ENCODE measurements around the gene PRKG1.

The PRKG1 gene

GRCh38 chr10:51528527-51528926, 454.2 kb downstream of the PRKG1 start:
- Histone ChIP-seq H4K20me1 (ENCODE audit: insufficient read depth, low read length) (no peaks in the 10 kb centered on the region), H3K36me3 (replicated peaks; ENCODE audit: low read depth, low read length) (no peaks in the 10 kb centered on the region), H3K27ac (ENCODE audit: low read length) (no peak overlapping the region), H3K27me3 (ENCODE audit: low read depth, low read length) (no peaks in the 10 kb centered on the region), H3K4me2 (ENCODE audit: low read length) (no peak overlapping the region), H3K9me3 (ENCODE audit: insufficient read depth, low read length) (no peaks in the 10 kb centered on the region), H2AFZ (ENCODE audit: low read depth, low read length) (no peak overlapping the region), H3K4me1 (ENCODE audit: low read length) (peaks cover 9% of the 10 kb centered on the region; the same call in 1 of the 2 replicates), H3K79me2 (ENCODE audit: low read length) (no peaks in the 10 kb centered on the region), H3K9ac (ENCODE audit: low read length) (no peak overlapping the region), H3K4me3 (ENCODE audit: low read length) (no peak overlapping the region)
- no peak for TF ChIP-seq EZH2phosphoT487 (IDR thresholded peaks at IDR 0.05; ENCODE audit: low read depth)
- TF ChIP-seq, protein P1, sequence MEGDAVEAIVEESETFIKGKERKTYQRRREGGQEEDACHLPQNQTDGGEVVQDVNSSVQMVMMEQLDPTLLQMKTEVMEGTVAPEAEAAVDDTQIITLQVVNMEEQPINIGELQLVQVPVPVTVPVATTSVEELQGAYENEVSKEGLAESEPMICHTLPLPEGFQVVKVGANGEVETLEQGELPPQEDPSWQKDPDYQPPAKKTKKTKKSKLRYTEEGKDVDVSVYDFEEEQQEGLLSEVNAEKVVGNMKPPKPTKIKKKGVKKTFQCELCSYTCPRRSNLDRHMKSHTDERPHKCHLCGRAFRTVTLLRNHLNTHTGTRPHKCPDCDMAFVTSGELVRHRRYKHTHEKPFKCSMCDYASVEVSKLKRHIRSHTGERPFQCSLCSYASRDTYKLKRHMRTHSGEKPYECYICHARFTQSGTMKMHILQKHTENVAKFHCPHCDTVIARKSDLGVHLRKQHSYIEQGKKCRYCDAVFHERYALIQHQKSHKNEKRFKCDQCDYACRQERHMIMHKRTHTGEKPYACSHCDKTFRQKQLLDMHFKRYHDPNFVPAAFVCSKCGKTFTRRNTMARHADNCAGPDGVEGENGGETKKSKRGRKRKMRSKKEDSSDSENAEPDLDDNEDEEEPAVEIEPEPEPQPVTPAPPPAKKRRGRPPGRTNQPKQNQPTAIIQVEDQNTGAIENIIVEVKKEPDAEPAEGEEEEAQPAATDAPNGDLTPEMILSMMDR (IDR thresholded peaks at IDR 0.05; ENCODE audit: low read depth, low read length) = no peak

- no peak overlapping the region for H3K4me2 ChIP-seq (ENCODE audit: low read length)
- no peaks in the 10 kb centered on the region for H3K79me2 ChIP-seq (ENCODE audit: low read length)
- TF ChIP-seq, protein P1 (IDR thresholded peaks at IDR 0.05; ENCODE audit: low read depth, low read length) = no peak
- no peak for TF ChIP-seq EZH2phosphoT487 (IDR thresholded peaks at IDR 0.05; ENCODE audit: low read depth)
- H3K4me1 ChIP-seq (ENCODE audit: low read length) = peaks cover 9% of the 10 kb centered on the region; the same call in 1 of the 2 replicates
- H3K9ac ChIP-seq (ENCODE audit: low read length) = no peak overlapping the region
- H3K36me3 ChIP-seq (replicated peaks; ENCODE audit: low read depth, low read length) = no peaks in the 10 kb centered on the region
- H3K9me3 ChIP-seq (ENCODE audit: insufficient read depth, low read length) = no peaks in the 10 kb centered on the region
- H3K27ac ChIP-seq (ENCODE audit: low read length) = no peak overlapping the region
- H2AFZ ChIP-seq (ENCODE audit: low read depth, low read length) = no peak overlapping the region
- H3K4me3 ChIP-seq (ENCODE audit: low read length) = no peak overlapping the region
- H4K20me1 ChIP-seq (ENCODE audit: insufficient read depth, low read length) = no peaks in the 10 kb centered on the region
- H3K27me3 ChIP-seq (ENCODE audit: low read depth, low read length) = no peaks in the 10 kb centered on the region
Observed at GRCh38 chr10:51530541-51530940, 456.3 kb downstream of the PRKG1 start.

- H3K4me2 ChIP-seq (ENCODE audit: low read length) = no peak overlapping the region
Observed at GRCh38 chr10:51532044-51532443, 457.8 kb downstream of the PRKG1 start.

GRCh38 chr10:51542853-51543252, 468.6 kb downstream of the PRKG1 start:
- no peak overlapping the region for H2AFZ ChIP-seq (ENCODE audit: low read depth, low read length)
- no peaks in the 10 kb centered on the region for H4K20me1 ChIP-seq (ENCODE audit: insufficient read depth, low read length)
- H3K36me3 ChIP-seq (replicated peaks; ENCODE audit: low read depth, low read length) = no peaks in the 10 kb centered on the region
- no peak overlapping the region for H3K27ac ChIP-seq (ENCODE audit: low read length)
- no peaks in the 10 kb centered on the region for H3K4me1 ChIP-seq (ENCODE audit: low read length)
- H3K4me3 ChIP-seq (ENCODE audit: low read length) = no peak overlapping the region
- H3K4me2 ChIP-seq (ENCODE audit: low read length) = no peak overlapping the region
- H3K27me3 ChIP-seq (ENCODE audit: low read depth, low read length) = no peaks in the 10 kb centered on the region
- no peaks in the 10 kb centered on the region for H3K79me2 ChIP-seq (ENCODE audit: low read length)
- H3K9me3 ChIP-seq (ENCODE audit: insufficient read depth, low read length) = no peaks in the 10 kb centered on the region
- no peak for TF ChIP-seq EZH2phosphoT487 (IDR thresholded peaks at IDR 0.05; ENCODE audit: low read depth)
- TF ChIP-seq, protein P1 (IDR thresholded peaks at IDR 0.05; ENCODE audit: low read depth, low read length) = no peak
- H3K9ac ChIP-seq (ENCODE audit: low read length) = no peak overlapping the region

More at GRCh38 chr10:51532044-51532443, 457.8 kb downstream of the PRKG1 start:
- Histone ChIP-seq H3K9me3 (ENCODE audit: insufficient read depth, low read length) (no peaks in the 10 kb centered on the region), H3K4me3 (ENCODE audit: low read length) (no peak overlapping the region), H3K36me3 (replicated peaks; ENCODE audit: low read depth, low read length) (no peaks in the 10 kb centered on the region), H3K79me2 (ENCODE audit: low read length) (no peaks in the 10 kb centered on the region), H3K27ac (ENCODE audit: low read length) (no peak overlapping the region), H4K20me1 (ENCODE audit: insufficient read depth, low read length) (no peaks in the 10 kb centered on the region), H3K27me3 (ENCODE audit: low read depth, low read length) (no peaks in the 10 kb centered on the region), H2AFZ (ENCODE audit: low read depth, low read length) (no peak overlapping the region), H3K9ac (ENCODE audit: low read length) (no peak overlapping the region), H3K4me1 (ENCODE audit: low read length) (peaks cover 9% of the 10 kb centered on the region; the same call in 1 of the 2 replicates)
- no peak for TF ChIP-seq EZH2phosphoT487 (IDR thresholded peaks at IDR 0.05; ENCODE audit: low read depth)
- TF ChIP-seq, protein P1 (IDR thresholded peaks at IDR 0.05; ENCODE audit: low read depth, low read length) = no peak

Data from OCI-LY3 (cell line).